ENCODE measurements around the gene LRRTM4. TPM values are rescaled to one million over a fixed set of nuclear protein-coding genes. Genes with fewer than 3 reads are reported as not detected.

The LRRTM4 gene
- total RNA-seq, 1 donor from 2014 or later = not detected

DNA sequence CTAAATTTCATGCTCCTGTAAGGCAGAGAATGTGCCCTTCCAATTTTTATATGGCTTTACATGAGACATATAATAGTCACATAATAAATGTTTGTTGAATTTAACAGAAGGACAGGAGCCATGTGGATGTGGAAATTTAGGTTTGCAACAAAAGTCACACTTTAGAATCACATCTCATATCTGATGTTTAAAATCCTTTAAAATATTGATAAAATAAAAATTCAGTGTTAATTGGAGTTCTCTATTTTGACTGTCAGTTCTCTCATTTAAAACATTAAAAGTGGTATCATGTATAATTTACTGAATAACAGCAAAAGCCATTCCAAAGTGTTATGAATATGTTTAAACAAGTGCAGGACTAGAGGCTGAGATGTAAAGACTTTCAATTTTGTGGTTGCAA, 594.1 kb downstream of the LRRTM4 start:
- H3K27ac Mint-ChIP-seq (ENCODE audit: unreplicated experiment) = no peak overlapping the region
- no peaks in the 10 kb centered on the region for H3K9me3 Mint-ChIP-seq (ENCODE audit: unreplicated experiment)
- no peaks in the 10 kb centered on the region for H3K4me1 Mint-ChIP-seq (ENCODE audit: unreplicated experiment)
- H3K4me3 Mint-ChIP-seq (ENCODE audit: unreplicated experiment) = no peak overlapping the region
- TF ChIP-seq, protein P1, sequence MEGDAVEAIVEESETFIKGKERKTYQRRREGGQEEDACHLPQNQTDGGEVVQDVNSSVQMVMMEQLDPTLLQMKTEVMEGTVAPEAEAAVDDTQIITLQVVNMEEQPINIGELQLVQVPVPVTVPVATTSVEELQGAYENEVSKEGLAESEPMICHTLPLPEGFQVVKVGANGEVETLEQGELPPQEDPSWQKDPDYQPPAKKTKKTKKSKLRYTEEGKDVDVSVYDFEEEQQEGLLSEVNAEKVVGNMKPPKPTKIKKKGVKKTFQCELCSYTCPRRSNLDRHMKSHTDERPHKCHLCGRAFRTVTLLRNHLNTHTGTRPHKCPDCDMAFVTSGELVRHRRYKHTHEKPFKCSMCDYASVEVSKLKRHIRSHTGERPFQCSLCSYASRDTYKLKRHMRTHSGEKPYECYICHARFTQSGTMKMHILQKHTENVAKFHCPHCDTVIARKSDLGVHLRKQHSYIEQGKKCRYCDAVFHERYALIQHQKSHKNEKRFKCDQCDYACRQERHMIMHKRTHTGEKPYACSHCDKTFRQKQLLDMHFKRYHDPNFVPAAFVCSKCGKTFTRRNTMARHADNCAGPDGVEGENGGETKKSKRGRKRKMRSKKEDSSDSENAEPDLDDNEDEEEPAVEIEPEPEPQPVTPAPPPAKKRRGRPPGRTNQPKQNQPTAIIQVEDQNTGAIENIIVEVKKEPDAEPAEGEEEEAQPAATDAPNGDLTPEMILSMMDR (IDR thresholded peaks at IDR 0.05) = no peak
- DNase-seq (ENCODE audit: extremely low spot score, unreplicated experiment) = no peak
- H3K36me3 Mint-ChIP-seq (ENCODE audit: unreplicated experiment) = no peaks in the 10 kb centered on the region
- peaks cover 3% of the 10 kb centered on the region for H3K27me3 Mint-ChIP-seq (ENCODE audit: unreplicated experiment)

GRCh38 chr2:76921006-76921405, 601.2 kb downstream of the LRRTM4 start:
- no peak for DNase-seq (ENCODE audit: extremely low spot score, unreplicated experiment)
- no peak overlapping the region for H3K4me3 Mint-ChIP-seq (ENCODE audit: unreplicated experiment)
- H3K27ac Mint-ChIP-seq (ENCODE audit: unreplicated experiment) = no peak overlapping the region
- H3K36me3 Mint-ChIP-seq (ENCODE audit: unreplicated experiment) = no peaks in the 10 kb centered on the region
- no peaks in the 10 kb centered on the region for H3K4me1 Mint-ChIP-seq (ENCODE audit: unreplicated experiment)
- no peaks in the 10 kb centered on the region for H3K9me3 Mint-ChIP-seq (ENCODE audit: unreplicated experiment)
- H3K27me3 Mint-ChIP-seq (ENCODE audit: unreplicated experiment) = peaks cover 4% of the 10 kb centered on the region
- TF ChIP-seq, protein P1 (IDR thresholded peaks at IDR 0.05) = no peak

DNA sequence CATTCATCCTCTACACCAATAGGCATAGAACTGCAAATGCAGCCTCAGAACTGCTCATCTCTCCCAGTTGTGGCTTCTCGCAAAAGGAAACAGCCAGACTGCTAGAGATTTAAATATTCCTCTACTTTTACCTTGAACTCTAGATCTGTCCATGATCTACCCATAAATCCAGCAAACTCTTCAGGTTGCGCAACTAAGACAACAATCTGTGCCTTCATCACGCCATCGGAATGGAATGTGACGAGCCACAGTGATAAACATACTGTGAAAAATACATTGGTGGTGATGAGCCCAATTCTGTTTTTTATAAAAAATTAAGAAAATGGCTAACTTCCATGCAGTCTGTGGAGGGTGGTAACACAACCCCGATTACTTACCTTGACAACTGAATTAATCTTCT, 626.7 kb downstream of the LRRTM4 start:
- Mint-ChIP-seq H3K9me3 (ENCODE audit: unreplicated experiment) (no peaks in the 10 kb centered on the region), H3K27ac (ENCODE audit: unreplicated experiment) (no peak overlapping the region), H3K27me3 (ENCODE audit: unreplicated experiment) (no peaks in the 10 kb centered on the region), H3K4me3 (ENCODE audit: unreplicated experiment) (no peak overlapping the region), H3K4me1 (ENCODE audit: unreplicated experiment) (no peaks in the 10 kb centered on the region), H3K36me3 (ENCODE audit: unreplicated experiment) (no peaks in the 10 kb centered on the region)
- TF ChIP-seq, protein P1 (IDR thresholded peaks at IDR 0.05) = no peak
- no peak for DNase-seq (ENCODE audit: extremely low spot score, unreplicated experiment)

DNA sequence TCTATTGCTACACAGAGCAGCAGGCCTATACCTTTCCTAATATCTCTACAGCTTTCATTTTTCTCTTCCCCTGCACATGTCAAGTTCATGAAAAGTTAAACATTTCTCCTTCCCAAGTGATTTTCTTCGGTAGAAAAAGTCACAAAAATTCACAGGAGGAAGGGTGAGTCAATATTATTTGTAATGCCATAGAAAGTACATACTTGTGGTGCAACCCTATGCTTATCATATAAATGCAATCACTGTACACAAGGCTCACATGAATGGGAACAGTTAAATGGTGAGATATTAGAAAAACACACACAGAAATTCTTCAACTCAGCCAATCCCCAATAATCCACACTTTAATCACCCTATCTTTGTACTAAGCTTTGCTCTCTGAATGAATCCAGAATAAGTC, 651.6 kb downstream of the LRRTM4 start:
- Mint-ChIP-seq H3K27me3 (ENCODE audit: unreplicated experiment) (no peaks in the 10 kb centered on the region), H3K4me3 (ENCODE audit: unreplicated experiment) (no peak overlapping the region), H3K27ac (ENCODE audit: unreplicated experiment) (no peak overlapping the region), H3K4me1 (ENCODE audit: unreplicated experiment) (peaks cover 10% of the 10 kb centered on the region), H3K36me3 (ENCODE audit: unreplicated experiment) (no peaks in the 10 kb centered on the region), H3K9me3 (ENCODE audit: unreplicated experiment) (no peaks in the 10 kb centered on the region)
- DNase-seq (ENCODE audit: extremely low spot score, unreplicated experiment) = no peak
- TF ChIP-seq, protein P1 (IDR thresholded peaks at IDR 0.05) = no peak

DNA sequence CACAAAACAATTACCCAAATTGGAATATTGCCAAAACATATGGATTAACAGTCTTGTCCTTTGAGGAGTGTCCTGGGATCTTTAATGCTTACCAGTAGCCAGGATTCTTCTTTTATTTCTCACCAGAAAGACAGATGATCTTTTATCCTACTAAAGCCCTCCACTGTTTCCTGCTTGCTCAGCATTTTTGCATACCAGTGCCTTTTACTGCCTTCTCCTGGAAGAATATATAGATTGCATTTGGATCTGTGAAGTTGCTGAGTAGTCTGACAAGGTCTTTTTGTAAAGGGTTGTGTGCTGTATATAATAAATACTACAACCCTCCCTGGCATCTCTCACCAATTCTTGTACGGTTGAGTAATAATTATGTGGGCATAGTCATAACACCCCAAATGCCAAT, 652.2 kb downstream of the LRRTM4 start:
- DNase-seq (ENCODE audit: extremely low spot score, unreplicated experiment) = no peak
- H3K27ac Mint-ChIP-seq (ENCODE audit: unreplicated experiment) = no peak overlapping the region
- no peaks in the 10 kb centered on the region for H3K27me3 Mint-ChIP-seq (ENCODE audit: unreplicated experiment)
- no peak overlapping the region for H3K4me3 Mint-ChIP-seq (ENCODE audit: unreplicated experiment)
- H3K9me3 Mint-ChIP-seq (ENCODE audit: unreplicated experiment) = peaks cover 2% of the 10 kb centered on the region
- H3K4me1 Mint-ChIP-seq (ENCODE audit: unreplicated experiment) = peaks cover 10% of the 10 kb centered on the region
- TF ChIP-seq, protein P1 (IDR thresholded peaks at IDR 0.05) = no peak
- H3K36me3 Mint-ChIP-seq (ENCODE audit: unreplicated experiment) = no peaks in the 10 kb centered on the region

All from osteocyte (in vitro differentiated cells).